GM18520 (cell line): ENCODE data around the gene SMIM20.
A peak's percentile ranks its signal among the peaks of the same experiment; 100 is the strongest.
"Not testable (repeated sequence)": the region's sequence is repeated elsewhere in the genome, so short reads cannot be mapped to it uniquely, and the experiment has no call there.

Source experiments
- ATAC-seq: cut with Tn5 transposase; IDR thresholded peaks from one replicate; pipeline ENCODE4 v1.9.1; 2021; ENCODE audit not compliant: unreplicated experiment

Gene SMIM20

DNA sequence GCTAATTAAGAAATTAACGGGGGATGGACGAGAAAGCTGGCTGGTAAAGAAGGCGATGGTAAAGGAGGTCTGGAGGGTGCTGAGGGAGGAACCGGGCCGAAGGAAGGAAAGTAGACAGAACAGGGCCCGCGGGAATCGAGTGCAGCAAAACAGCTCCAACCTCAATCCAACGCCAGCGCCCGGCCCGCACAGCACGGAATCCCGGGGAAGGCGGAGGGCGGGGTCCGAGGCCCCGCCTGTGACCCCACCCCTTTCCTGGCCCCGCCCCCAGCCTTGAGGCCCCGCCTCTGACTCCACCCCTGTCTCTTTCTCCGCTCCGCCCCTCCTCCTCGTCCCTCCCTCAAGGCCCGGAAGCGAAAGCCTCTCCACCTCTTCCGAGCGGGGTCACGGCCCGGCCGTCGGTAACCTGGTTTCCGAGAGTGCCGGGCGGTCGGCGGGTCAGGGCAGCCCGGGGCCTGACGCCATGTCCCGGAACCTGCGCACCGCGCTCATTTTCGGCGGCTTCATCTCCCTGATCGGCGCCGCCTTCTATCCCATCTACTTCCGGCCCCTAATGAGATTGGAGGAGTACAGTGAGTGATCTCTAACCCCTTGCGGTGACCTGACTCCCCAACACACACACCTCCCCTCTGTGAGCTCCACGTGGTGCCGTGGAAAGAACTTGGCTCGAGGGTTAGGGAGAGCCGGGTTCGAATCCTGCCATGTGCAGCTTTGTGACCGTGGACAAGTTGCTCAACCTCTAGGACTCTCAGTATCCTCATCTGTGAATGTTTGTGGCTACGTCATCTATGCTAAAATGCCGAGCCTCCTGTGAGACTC, at the start of gene SMIM20:
Gene SMIM20 (plus strand): TSS at position 370 of the 819 bp plus-strand sequence. CDS start 94 bp downstream, at position 464.
- ATAC-seq, result peak; percentile 87

GRCh38 chr4:25865586-25865985, 48.4 kb upstream of the SMIM20 start:
- ATAC-seq, result no peak

DNA sequence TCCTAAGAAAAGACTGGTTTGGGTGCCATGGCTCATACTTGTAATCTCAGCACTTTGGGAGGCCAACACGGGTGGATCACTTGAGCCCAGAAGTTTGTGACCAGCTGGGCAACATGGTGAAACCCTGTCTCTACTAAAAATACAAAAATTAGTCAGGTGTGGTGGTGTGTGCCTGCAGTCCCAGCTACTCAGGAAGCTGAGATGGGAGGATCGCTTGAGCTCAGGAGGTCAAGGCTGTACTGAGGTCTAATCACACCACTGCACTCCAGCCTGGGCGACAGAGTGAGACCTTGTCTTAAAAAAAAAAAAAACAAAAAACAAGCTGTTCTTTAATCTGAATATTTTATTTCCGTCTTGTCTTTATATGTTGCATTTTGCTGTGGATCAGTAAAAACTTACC, 47.6 kb upstream of the SMIM20 start:
- ATAC-seq, result not testable (repeated sequence)

GRCh38 chr4:25867781-25868294, 46.2 kb upstream of the SMIM20 start:
- no peak for ATAC-seq

GRCh38 chr4:25870081-25870480, 43.9 kb upstream of the SMIM20 start:
- peak; percentile 43 for ATAC-seq

- no peak for ATAC-seq
Measured at GRCh38 chr4:25872851-25873631, 41.0 kb upstream of the SMIM20 start.

DNA sequence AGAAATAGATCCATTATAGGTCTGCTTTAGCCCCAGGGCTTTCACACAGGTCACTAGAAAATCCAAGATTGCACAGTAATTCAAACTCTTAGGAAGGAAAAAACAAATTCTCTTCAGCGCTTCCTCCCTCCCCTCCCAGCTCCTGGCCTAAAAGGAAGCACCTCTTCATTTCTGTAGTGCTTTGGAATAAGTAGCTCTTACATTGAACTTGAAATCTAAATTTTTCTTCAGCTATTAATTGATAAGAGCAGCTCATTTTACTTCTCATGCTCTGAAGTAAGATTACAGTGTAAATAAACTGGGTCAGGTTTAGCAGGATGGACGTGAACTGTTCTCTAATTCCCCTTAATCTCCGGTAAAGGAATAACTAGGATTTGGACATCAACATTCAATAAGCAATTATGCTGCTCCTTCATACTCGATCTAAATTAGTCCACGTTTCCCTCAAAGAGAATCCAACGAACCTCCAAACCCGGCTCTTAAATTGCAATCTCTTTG, 40.3 kb upstream of the SMIM20 start:
- no peak for ATAC-seq

GRCh38 chr4:25874655-25875054, 39.4 kb upstream of the SMIM20 start:
- ATAC-seq, result peak; percentile 32

DNA sequence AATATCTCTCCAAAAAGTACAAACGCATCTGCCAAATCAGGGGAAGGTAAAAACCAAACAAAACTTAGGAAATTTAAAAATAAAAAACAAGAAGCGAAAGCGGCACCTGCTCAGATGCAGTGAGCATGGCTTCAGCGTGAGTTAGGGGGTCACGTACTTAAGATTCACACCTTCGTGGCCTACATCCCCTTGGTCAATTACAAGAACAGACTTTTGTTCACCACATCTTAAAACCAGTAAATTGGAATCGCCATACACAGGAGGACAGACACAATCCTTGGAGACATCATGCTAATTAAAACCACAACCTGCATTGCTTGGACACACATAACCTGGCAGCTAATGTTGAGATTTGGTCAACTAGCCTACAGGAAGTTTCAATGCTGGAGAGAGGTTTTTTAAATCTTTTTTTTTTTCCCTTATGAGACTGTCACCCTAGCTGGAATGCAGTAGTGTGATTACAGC, 38.7 kb upstream of the SMIM20 start:
- peak; percentile 53 for ATAC-seq

- no peak for ATAC-seq
Measured at GRCh38 chr4:25878676-25879075, 35.3 kb upstream of the SMIM20 start.

GRCh38 chr4:25879091-25879584, 34.9 kb upstream of the SMIM20 start:
- no peak for ATAC-seq

GRCh38 chr4:25879587-25879986, 34.4 kb upstream of the SMIM20 start:
- ATAC-seq, result no peak

DNA sequence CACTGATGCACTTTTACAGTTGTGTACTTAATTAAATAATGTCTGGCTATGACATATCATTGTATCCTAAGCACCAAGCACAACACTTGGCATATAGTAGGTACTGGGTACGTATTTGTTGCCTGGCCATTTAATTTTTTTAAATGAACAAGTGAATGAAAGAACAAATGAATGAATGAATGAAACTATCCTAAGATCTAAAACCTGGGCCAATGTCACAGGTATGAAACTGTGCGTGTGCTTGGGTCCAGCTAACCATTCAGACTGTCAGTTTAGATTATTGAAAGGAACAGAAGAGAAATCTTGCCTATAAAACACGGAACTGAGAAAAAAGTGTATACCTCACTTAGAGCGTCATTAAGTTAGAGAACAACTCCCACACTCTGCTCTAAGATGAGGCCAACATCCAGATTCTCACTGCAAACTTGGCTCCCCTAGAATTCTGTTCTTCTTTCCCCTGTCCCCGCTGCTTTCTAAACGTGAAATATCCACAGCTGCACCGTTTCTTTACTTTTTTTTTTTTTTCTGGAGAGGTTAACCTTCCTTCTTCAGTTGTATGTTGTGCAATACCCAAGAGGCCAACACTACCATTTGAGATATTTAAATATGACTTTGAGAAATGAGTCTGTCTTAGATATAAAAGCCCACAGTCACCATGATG, 33.9 kb upstream of the SMIM20 start:
- no peak for ATAC-seq

- no peak for ATAC-seq
Measured at GRCh38 chr4:25881193-25881592, 32.8 kb upstream of the SMIM20 start.

- no peak for ATAC-seq
Measured at GRCh38 chr4:25882226-25882625, 31.8 kb upstream of the SMIM20 start.

GRCh38 chr4:25883565-25883964, 30.5 kb upstream of the SMIM20 start:
- ATAC-seq, result no peak

DNA sequence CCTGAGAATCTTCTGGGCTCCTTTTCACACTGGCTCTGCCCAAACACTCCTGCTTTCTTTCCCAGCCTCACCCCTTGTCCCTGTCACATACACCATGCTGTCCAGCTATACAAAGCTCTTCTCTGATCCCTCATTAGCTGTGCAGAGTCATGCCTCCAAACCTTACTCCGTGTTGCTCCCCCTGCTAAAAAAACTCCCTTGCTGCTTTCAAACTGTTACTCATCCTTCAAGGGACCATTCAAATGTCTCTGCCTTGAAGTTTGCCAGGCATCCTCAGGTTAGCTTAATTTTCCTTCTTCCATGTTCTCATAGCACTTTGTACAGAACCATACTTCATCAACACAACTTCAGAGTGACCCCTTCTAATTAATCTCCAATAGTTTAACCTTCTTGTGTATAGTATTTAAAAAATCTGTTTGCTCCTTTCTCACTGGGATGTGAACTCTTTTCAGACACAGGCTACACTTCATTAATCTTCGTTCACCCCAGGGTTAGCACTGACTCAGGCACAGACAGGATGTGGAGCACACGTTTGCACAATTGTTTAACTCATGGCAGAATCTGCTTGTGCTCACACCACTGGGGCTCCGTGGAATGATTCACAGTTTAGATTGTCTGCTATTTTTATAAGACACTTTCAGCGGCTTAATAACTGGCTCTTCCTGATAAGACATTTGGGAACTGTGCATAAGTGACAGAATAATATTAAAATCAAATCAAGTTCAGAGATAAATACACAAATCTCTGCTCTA, 29.8 kb upstream of the SMIM20 start:
- no peak for ATAC-seq

GRCh38 chr4:25888781-25889180, 25.2 kb upstream of the SMIM20 start:
- no peak for ATAC-seq

- no peak for ATAC-seq
Measured at GRCh38 chr4:25889589-25890503, 24.2 kb upstream of the SMIM20 start.
